Neural cell (in vitro differentiated cells): Measurements from ENCODE around the gene ROR2. TPM values are rescaled to one million over a fixed set of nuclear protein-coding genes. Genes with fewer than 3 reads are reported as not detected.

ENCODE experiments used
- H2AFZ ChIP-seq: fragments of 200-600, 300-800 bp; sonication (generic), shearing (Covaris generic); 2 replicates; pipeline ENCODE4 v1.6.0; 2014; ENCODE audit warnings: low read depth, mild to moderate bottlenecking, antibody characterized with exemption, low read length, moderate library complexity
- H3F3A ChIP-seq: fragments of 200-600 bp; shearing (Covaris generic); 2 replicates; pipeline ENCODE4 v1.6.1; 2016; ENCODE audit warnings: mild to moderate bottlenecking, moderate library complexity, mixed read lengths, antibody characterized with exemption, low read length; ENCODE audit not compliant: insufficient read depth, poor library complexity, severe bottlenecking
- H3K27ac ChIP-seq: fragments of 200-600, 300-800 bp; sonication (generic), shearing (Covaris generic); 2 replicates; pipeline ENCODE4 v1.5.1; 2014; ENCODE audit warnings: mild to moderate bottlenecking, low read length, moderate library complexity
- H3K27me3 ChIP-seq: fragments of 300-800, 200-600 bp; sonication (generic), shearing (Covaris generic); 2 replicates; pipeline ENCODE4 v1.6.0; 2014; ENCODE audit warnings: mild to moderate bottlenecking, low read depth, low read length, moderate library complexity; ENCODE audit not compliant: insufficient read depth
- H3K36me3 ChIP-seq: fragments of 300-800, 200-600 bp; sonication (generic), shearing (Covaris generic); 2 replicates; pipeline ENCODE4 v1.5.1; 2014; ENCODE audit warnings: mild to moderate bottlenecking, antibody characterized with exemption, low read length, moderate library complexity; ENCODE audit not compliant: insufficient read depth
- H3K4me2 ChIP-seq: fragments of 300-800, 200-600 bp; sonication (generic), shearing (Covaris generic); 2 replicates; pipeline ENCODE4 v1.6.0; 2014; ENCODE audit warnings: mild to moderate bottlenecking, low read length
- H3K4me3 ChIP-seq: fragments of 300-800, 200-600 bp; sonication (generic), shearing (Covaris generic); 2 replicates; pipeline ENCODE4 v1.5.1; 2014; ENCODE audit warnings: mild to moderate bottlenecking, low read length, moderate library complexity
- H3K79me2 ChIP-seq: fragments of 200-600 bp; shearing (Covaris generic); replicated peaks from 2 replicates; pipeline ENCODE4 v1.6.0; 2014; ENCODE audit warnings: mild to moderate bottlenecking, low read length, moderate library complexity; ENCODE audit not compliant: insufficient read depth
- H3K9ac ChIP-seq: fragments of 300-800, 200-600 bp; sonication (generic), shearing (Covaris generic); 2 replicates; pipeline ENCODE4 v1.6.1; 2016; ENCODE audit warnings: mild to moderate bottlenecking, low read length, mixed read lengths
- H3K9me2 ChIP-seq: fragments of 200-600 bp; shearing (Covaris generic); 2 replicates; pipeline ENCODE4 v1.6.1; 2016; ENCODE audit warnings: mild to moderate bottlenecking, low read length, mixed read lengths; ENCODE audit not compliant: insufficient read depth
- H3K9me3 ChIP-seq: fragments of 200-600, 300-800 bp; sonication (generic), shearing (Covaris generic); 2 replicates; pipeline ENCODE4 v1.6.1; 2016; ENCODE audit warnings: mild to moderate bottlenecking, mixed run types, low read length, moderate library complexity, mixed read lengths
- H4K20me1 ChIP-seq: fragments of 200-600 bp; shearing (Covaris generic); 2 replicates; pipeline ENCODE4 v1.6.1; 2016; ENCODE audit warnings: mild to moderate bottlenecking, mixed run types; ENCODE audit not compliant: insufficient read depth
- CTCF ChIP-seq: fragments of 450-650 bp; IDR thresholded peaks from 2 replicates; pipeline ENCODE4 v1.5.1; 2014; ENCODE audit warnings: antibody characterized with exemption, mild to moderate bottlenecking, moderate library complexity; ENCODE audit not compliant: poor library complexity, severe bottlenecking
- EP300 ChIP-seq: fragments of 450-650 bp; conservative IDR thresholded peaks from 2 replicates; pipeline ENCODE4 v1.6.1; 2014; ENCODE audit warnings: antibody characterized with exemption, mild to moderate bottlenecking, moderate library complexity; ENCODE audit not compliant: poor library complexity, severe bottlenecking
- EZH2 ChIP-seq: fragments of 200-600, 300-800 bp; shearing (Covaris generic), sonication (generic); IDR thresholded peaks from 2 replicates; pipeline ENCODE4 v1.6.1; 2014; ENCODE audit warnings: antibody characterized with exemption, low read length, borderline replicate concordance, mild to moderate bottlenecking; ENCODE audit not compliant: insufficient read depth, poor library complexity, severe bottlenecking
- MXI1 ChIP-seq: fragments of 450-650 bp; conservative IDR thresholded peaks from 2 replicates; pipeline ENCODE4 v1.6.1; 2014; ENCODE audit warnings: antibody characterized with exemption, mild to moderate bottlenecking; ENCODE audit not compliant: poor library complexity, severe bottlenecking
- POLR2AphosphoS5 ChIP-seq: IDR thresholded peaks from 2 replicates; pipeline ENCODE4 v1.6.1; 2012
- RAD21 ChIP-seq: fragments of 450-650 bp; conservative IDR thresholded peaks from 2 replicates; pipeline ENCODE4 v1.6.1; 2014; ENCODE audit warnings: antibody characterized with exemption, mild to moderate bottlenecking, moderate library complexity
- SMC3 ChIP-seq: fragments of 450-650 bp; conservative IDR thresholded peaks from 2 replicates; pipeline ENCODE4 v1.6.1; 2014; ENCODE audit warnings: antibody characterized with exemption, mild to moderate bottlenecking, moderate library complexity; ENCODE audit not compliant: poor library complexity
- TAF1 ChIP-seq: IDR thresholded peaks from 2 replicates; pipeline ENCODE4 v1.6.1; 2012; ENCODE audit warnings: low read depth
- polyA plus RNA-seq: library from polyadenylated mRNA; depleted of rRNA; stranded (reverse); fragments of >200 nt; gene quantifications from 2 replicates; pipeline ENCODE4 v1.2.3, GENCODE V29; 2014
- TF ChIP-seq, protein P1 (sequence below): IDR thresholded peaks from 2 replicates; pipeline ENCODE4 v1.6.1; 2012; ENCODE audit warnings: borderline replicate concordance

ROR2 gene
- polyA plus RNA-seq, 1 donor from 2014 or later, result 0.33 TPM

DNA sequence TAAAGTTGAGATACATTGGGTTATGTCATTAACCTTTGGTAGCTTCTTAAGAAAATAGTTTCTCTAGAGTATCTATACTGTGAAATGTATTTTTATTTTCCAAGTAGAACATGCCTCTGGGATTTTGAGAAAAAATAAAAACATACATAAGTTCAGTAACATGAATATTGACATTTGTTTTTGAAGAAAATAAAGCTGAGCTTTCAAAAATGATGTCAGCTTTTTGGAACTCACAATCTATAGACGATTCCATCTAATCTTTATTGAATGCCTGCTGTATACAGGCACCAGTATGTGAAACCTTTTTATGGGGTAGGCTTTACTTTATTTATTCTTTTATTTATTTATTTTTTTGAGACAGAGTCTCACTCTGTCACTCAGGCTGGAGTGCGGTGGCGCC, 350.5 kb downstream of the ROR2 start:
- no peaks in the 10 kb centered on the region for H4K20me1 ChIP-seq
- H2AFZ ChIP-seq, result no peak overlapping the region

DNA sequence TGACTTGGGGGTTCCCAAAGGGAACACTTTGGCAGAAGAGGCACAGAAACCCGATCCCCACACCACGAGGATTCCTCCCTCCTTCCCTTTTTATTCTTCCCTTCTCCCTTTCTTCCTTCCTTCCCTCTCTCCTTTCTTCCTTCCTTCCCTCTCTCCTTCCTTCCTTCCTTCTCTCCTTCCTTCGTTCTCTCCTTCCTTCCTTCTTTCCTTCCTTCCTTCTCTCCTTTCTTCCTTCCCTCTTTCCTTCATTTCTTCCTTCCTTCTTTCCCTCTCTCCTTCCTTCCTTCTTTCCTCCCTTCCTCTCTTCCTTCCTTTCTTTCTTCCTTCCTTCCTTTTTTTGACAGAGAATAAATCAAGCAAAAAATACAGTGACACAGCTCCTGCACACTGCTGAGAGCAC, 358.4 kb downstream of the ROR2 start:
- no peaks in the 10 kb centered on the region for H3K36me3 ChIP-seq
- no peak overlapping the region for H3K4me3 ChIP-seq
- no peak overlapping the region for H2AFZ ChIP-seq
- TF ChIP-seq TAF1, result no peak
- no peak for TF ChIP-seq POLR2AphosphoS5
- TF ChIP-seq, protein P1, sequence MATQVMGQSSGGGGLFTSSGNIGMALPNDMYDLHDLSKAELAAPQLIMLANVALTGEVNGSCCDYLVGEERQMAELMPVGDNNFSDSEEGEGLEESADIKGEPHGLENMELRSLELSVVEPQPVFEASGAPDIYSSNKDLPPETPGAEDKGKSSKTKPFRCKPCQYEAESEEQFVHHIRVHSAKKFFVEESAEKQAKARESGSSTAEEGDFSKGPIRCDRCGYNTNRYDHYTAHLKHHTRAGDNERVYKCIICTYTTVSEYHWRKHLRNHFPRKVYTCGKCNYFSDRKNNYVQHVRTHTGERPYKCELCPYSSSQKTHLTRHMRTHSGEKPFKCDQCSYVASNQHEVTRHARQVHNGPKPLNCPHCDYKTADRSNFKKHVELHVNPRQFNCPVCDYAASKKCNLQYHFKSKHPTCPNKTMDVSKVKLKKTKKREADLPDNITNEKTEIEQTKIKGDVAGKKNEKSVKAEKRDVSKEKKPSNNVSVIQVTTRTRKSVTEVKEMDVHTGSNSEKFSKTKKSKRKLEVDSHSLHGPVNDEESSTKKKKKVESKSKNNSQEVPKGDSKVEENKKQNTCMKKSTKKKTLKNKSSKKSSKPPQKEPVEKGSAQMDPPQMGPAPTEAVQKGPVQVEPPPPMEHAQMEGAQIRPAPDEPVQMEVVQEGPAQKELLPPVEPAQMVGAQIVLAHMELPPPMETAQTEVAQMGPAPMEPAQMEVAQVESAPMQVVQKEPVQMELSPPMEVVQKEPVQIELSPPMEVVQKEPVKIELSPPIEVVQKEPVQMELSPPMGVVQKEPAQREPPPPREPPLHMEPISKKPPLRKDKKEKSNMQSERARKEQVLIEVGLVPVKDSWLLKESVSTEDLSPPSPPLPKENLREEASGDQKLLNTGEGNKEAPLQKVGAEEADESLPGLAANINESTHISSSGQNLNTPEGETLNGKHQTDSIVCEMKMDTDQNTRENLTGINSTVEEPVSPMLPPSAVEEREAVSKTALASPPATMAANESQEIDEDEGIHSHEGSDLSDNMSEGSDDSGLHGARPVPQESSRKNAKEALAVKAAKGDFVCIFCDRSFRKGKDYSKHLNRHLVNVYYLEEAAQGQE, result no peak
- TF ChIP-seq CTCF, result no peak
- no peak for TF ChIP-seq MXI1
- TF ChIP-seq EZH2, result no peak
- TF ChIP-seq RAD21, result no peak
- no peak overlapping the region for H3K9ac ChIP-seq
- H3K9me2 ChIP-seq, result no peaks in the 10 kb centered on the region
- H3K4me2 ChIP-seq, result no peak overlapping the region
- H3K27ac ChIP-seq, result no peak overlapping the region
- no peaks in the 10 kb centered on the region for H3K9me3 ChIP-seq
- H3K79me2 ChIP-seq, result no peaks in the 10 kb centered on the region
- no peaks in the 10 kb centered on the region for H3F3A ChIP-seq
- H3K27me3 ChIP-seq, result no peaks in the 10 kb centered on the region
- no peaks in the 10 kb centered on the region for H4K20me1 ChIP-seq

More for the DNA sequence above, 350.5 kb downstream of the ROR2 start:
- no peaks in the 10 kb centered on the region for H3K79me2 ChIP-seq
- TF ChIP-seq TAF1, result no peak
- TF ChIP-seq RAD21, result no peak
- TF ChIP-seq MXI1, result no peak
- TF ChIP-seq, protein P1, result no peak
- TF ChIP-seq EP300, result no peak
- no peak for TF ChIP-seq SMC3
- no peak for TF ChIP-seq EZH2
- TF ChIP-seq POLR2AphosphoS5, result no peak
- TF ChIP-seq CTCF, result no peak
- no peak overlapping the region for H3K4me2 ChIP-seq
- no peaks in the 10 kb centered on the region for H3K36me3 ChIP-seq
- H3K9ac ChIP-seq, result no peak overlapping the region
- no peaks in the 10 kb centered on the region for H3F3A ChIP-seq
- H3K9me2 ChIP-seq, result no peaks in the 10 kb centered on the region
- H3K9me3 ChIP-seq, result no peaks in the 10 kb centered on the region
- H3K4me3 ChIP-seq, result no peak overlapping the region
- no peaks in the 10 kb centered on the region for H3K27me3 ChIP-seq
- H3K27ac ChIP-seq, result no peak overlapping the region
